Measurements from ENCODE around the gene GALC.

The GALC gene

GRCh38 chr14:87935081-87935828, 57.7 kb downstream of the GALC start:
- Histone ChIP-seq H3K27ac (ENCODE audit: low read depth, low read length) (no peak overlapping the region), H3K4me1 (ENCODE audit: control insufficient read depth in 1 of 2, insufficient read depth in 2 of 2, low read length in 2 of 2) (peaks cover 0 to 4% of the 10 kb centered on the region in 2 donors), H3K9ac (ENCODE audit: low read depth in 1 of 2, low read length in 2 of 2) (no peak overlapping the region), H3K9me3 (ENCODE audit: control insufficient read depth in 1 of 2, low read length in 2 of 2) (no peaks in the 10 kb centered on the region), H3K4me3 (ENCODE audit: low read depth in 1 of 2, low read length in 2 of 2) (no peak overlapping the region), H3K36me3 (ENCODE audit: control insufficient read depth in 1 of 2, insufficient read depth in 2 of 2, low read length in 2 of 2) (peaks cover 4 to 35% of the 10 kb centered on the region in 2 donors), H3K27me3 (ENCODE audit: control insufficient read depth in 1 of 2, insufficient read depth in 2 of 2, low read length in 2 of 2) (no peaks in the 10 kb centered on the region)

GRCh38 chr14:87934185-87934584, 58.8 kb downstream of the GALC start:
- H3K36me3 ChIP-seq (ENCODE audit: control insufficient read depth in 1 of 2, insufficient read depth in 2 of 2, low read length in 2 of 2) = peaks cover 4 to 27% of the 10 kb centered on the region in 2 donors
- no peak overlapping the region for H3K9ac ChIP-seq (ENCODE audit: low read depth in 1 of 2, low read length in 2 of 2)
- no peaks in the 10 kb centered on the region for H3K9me3 ChIP-seq (ENCODE audit: control insufficient read depth in 1 of 2, low read length in 2 of 2)
- no peak overlapping the region for H3K4me3 ChIP-seq (ENCODE audit: low read depth in 1 of 2, low read length in 2 of 2)
- H3K27ac ChIP-seq (ENCODE audit: low read depth, low read length) = no peak overlapping the region
- H3K27me3 ChIP-seq (ENCODE audit: control insufficient read depth in 1 of 2, insufficient read depth in 2 of 2, low read length in 2 of 2) = no peaks in the 10 kb centered on the region
- H3K4me1 ChIP-seq (ENCODE audit: control insufficient read depth in 1 of 2, insufficient read depth in 2 of 2, low read length in 2 of 2) = peaks cover 0 to 4% of the 10 kb centered on the region in 2 donors

- Histone ChIP-seq H3K9ac (ENCODE audit: low read depth in 1 of 2, low read length in 2 of 2) (no peak overlapping the region), H3K27ac (ENCODE audit: low read depth, low read length) (no peak overlapping the region), H3K4me1 (ENCODE audit: control insufficient read depth in 1 of 2, insufficient read depth in 2 of 2, low read length in 2 of 2) (no peaks in the 10 kb centered on the region), H3K27me3 (ENCODE audit: control insufficient read depth in 1 of 2, insufficient read depth in 2 of 2, low read length in 2 of 2) (no peaks in the 10 kb centered on the region), H3K36me3 (ENCODE audit: control insufficient read depth in 1 of 2, insufficient read depth in 2 of 2, low read length in 2 of 2) (no peaks in the 10 kb centered on the region), H3K9me3 (ENCODE audit: control insufficient read depth in 1 of 2, low read length in 2 of 2) (peaks cover 0 to 4% of the 10 kb centered on the region in 2 donors), H3K4me3 (ENCODE audit: low read depth in 1 of 2, low read length in 2 of 2) (no peak overlapping the region)
Measured at GRCh38 chr14:87916886-87917275, 76.1 kb downstream of the GALC start.

GRCh38 chr14:87916103-87916885, 76.7 kb downstream of the GALC start:
- no peaks in the 10 kb centered on the region for H3K4me1 ChIP-seq (ENCODE audit: control insufficient read depth in 1 of 2, insufficient read depth in 2 of 2, low read length in 2 of 2)
- H3K36me3 ChIP-seq (ENCODE audit: control insufficient read depth in 1 of 2, insufficient read depth in 2 of 2, low read length in 2 of 2) = no peaks in the 10 kb centered on the region
- no peaks in the 10 kb centered on the region for H3K27me3 ChIP-seq (ENCODE audit: control insufficient read depth in 1 of 2, insufficient read depth in 2 of 2, low read length in 2 of 2)
- no peak overlapping the region for H3K27ac ChIP-seq (ENCODE audit: low read depth, low read length)
- no peak overlapping the region for H3K9ac ChIP-seq (ENCODE audit: low read depth in 1 of 2, low read length in 2 of 2)
- H3K9me3 ChIP-seq (ENCODE audit: control insufficient read depth in 1 of 2, low read length in 2 of 2) = peaks cover 0 to 4% of the 10 kb centered on the region in 2 donors
- H3K4me3 ChIP-seq (ENCODE audit: low read depth in 1 of 2, low read length in 2 of 2) = no peak overlapping the region

GRCh38 chr14:87908550-87908949, 84.4 kb downstream of the GALC start:
- H3K4me1 ChIP-seq (ENCODE audit: control insufficient read depth in 1 of 2, insufficient read depth in 2 of 2, low read length in 2 of 2) = no peaks in the 10 kb centered on the region
- H3K27ac ChIP-seq (ENCODE audit: low read depth, low read length) = no peak overlapping the region
- no peak overlapping the region for H3K9ac ChIP-seq (ENCODE audit: low read depth in 1 of 2, low read length in 2 of 2)
- peaks cover 0 to 6% of the 10 kb centered on the region in 2 donors for H3K9me3 ChIP-seq (ENCODE audit: control insufficient read depth in 1 of 2, low read length in 2 of 2)
- no peaks in the 10 kb centered on the region for H3K27me3 ChIP-seq (ENCODE audit: control insufficient read depth in 1 of 2, insufficient read depth in 2 of 2, low read length in 2 of 2)
- H3K36me3 ChIP-seq (ENCODE audit: control insufficient read depth in 1 of 2, insufficient read depth in 2 of 2, low read length in 2 of 2) = no peaks in the 10 kb centered on the region
- H3K4me3 ChIP-seq (ENCODE audit: low read depth in 1 of 2, low read length in 2 of 2) = no peak overlapping the region

DNA sequence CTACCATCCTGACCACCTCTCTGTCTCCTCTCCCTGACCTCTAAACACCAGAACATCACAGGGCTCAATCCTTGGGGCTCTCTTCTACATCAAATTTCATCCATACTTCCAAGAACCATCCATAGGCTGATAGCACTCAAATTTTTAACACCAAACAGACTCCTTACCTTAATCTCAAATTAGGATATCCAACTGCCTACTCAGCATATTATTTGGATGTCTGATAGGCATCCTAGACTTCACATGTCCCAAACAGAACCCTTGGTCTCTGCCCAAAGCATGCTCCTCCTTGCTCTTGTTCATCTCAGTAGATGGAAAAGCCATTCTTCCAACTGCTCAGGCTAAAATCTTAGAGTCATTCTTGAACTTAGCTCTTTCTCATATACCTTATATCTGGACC, 91.3 kb downstream of the GALC start:
- Histone ChIP-seq H3K27me3 (ENCODE audit: control insufficient read depth in 1 of 2, insufficient read depth in 2 of 2, low read length in 2 of 2) (peaks cover 0 to 3% of the 10 kb centered on the region in 2 donors), H3K36me3 (ENCODE audit: control insufficient read depth in 1 of 2, insufficient read depth in 2 of 2, low read length in 2 of 2) (no peaks in the 10 kb centered on the region), H3K9me3 (ENCODE audit: control insufficient read depth in 1 of 2, low read length in 2 of 2) (no peaks in the 10 kb centered on the region), H3K27ac (ENCODE audit: low read depth, low read length) (no peak overlapping the region), H3K4me1 (ENCODE audit: control insufficient read depth in 1 of 2, insufficient read depth in 2 of 2, low read length in 2 of 2) (no peaks in the 10 kb centered on the region), H3K4me3 (ENCODE audit: low read depth in 1 of 2, low read length in 2 of 2) (no peak overlapping the region), H3K9ac (ENCODE audit: low read depth in 1 of 2, low read length in 2 of 2) (no peak overlapping the region)

- H3K4me3 ChIP-seq (ENCODE audit: low read depth in 1 of 2, low read length in 2 of 2) = no peak overlapping the region
- no peaks in the 10 kb centered on the region for H3K36me3 ChIP-seq (ENCODE audit: control insufficient read depth in 1 of 2, insufficient read depth in 2 of 2, low read length in 2 of 2)
- peaks cover 0 to 3% of the 10 kb centered on the region in 2 donors for H3K27me3 ChIP-seq (ENCODE audit: control insufficient read depth in 1 of 2, insufficient read depth in 2 of 2, low read length in 2 of 2)
- H3K9me3 ChIP-seq (ENCODE audit: control insufficient read depth in 1 of 2, low read length in 2 of 2) = no peaks in the 10 kb centered on the region
- no peak overlapping the region for H3K27ac ChIP-seq (ENCODE audit: low read depth, low read length)
- no peaks in the 10 kb centered on the region for H3K4me1 ChIP-seq (ENCODE audit: control insufficient read depth in 1 of 2, insufficient read depth in 2 of 2, low read length in 2 of 2)
- no peak overlapping the region for H3K9ac ChIP-seq (ENCODE audit: low read depth in 1 of 2, low read length in 2 of 2)
Measured at GRCh38 chr14:87901236-87901635, 91.7 kb downstream of the GALC start.

GRCh38 chr14:87899228-87899627, 93.8 kb downstream of the GALC start:
- Histone ChIP-seq H3K4me1 (ENCODE audit: control insufficient read depth in 1 of 2, insufficient read depth in 2 of 2, low read length in 2 of 2) (no peaks in the 10 kb centered on the region), H3K36me3 (ENCODE audit: control insufficient read depth in 1 of 2, insufficient read depth in 2 of 2, low read length in 2 of 2) (no peaks in the 10 kb centered on the region), H3K9me3 (ENCODE audit: control insufficient read depth in 1 of 2, low read length in 2 of 2) (no peaks in the 10 kb centered on the region), H3K27me3 (ENCODE audit: control insufficient read depth in 1 of 2, insufficient read depth in 2 of 2, low read length in 2 of 2) (peaks cover 0 to 3% of the 10 kb centered on the region in 2 donors), H3K4me3 (ENCODE audit: low read depth in 1 of 2, low read length in 2 of 2) (no peak overlapping the region), H3K9ac (ENCODE audit: low read depth in 1 of 2, low read length in 2 of 2) (no peak overlapping the region), H3K27ac (ENCODE audit: low read depth, low read length) (no peak overlapping the region)

DNA sequence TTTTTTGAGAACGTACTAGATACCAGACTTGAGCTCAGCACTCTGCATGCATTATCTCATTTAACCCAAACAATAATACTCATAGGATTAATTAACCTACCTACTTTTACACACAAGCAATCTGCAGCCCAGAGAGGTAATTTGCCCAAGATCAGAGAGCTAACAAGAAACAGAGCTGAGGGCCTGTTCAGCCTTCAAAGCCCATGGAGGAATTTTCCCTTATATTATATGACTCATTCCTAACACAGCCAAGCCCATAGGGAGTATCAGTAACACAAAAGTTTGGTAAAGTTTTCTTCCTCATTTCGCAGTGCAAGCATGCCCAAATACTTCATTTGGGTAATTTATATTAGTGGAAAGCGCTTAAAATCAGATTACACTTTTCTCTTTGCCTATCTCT, 94.7 kb downstream of the GALC start:
- Histone ChIP-seq H3K4me3 (ENCODE audit: low read depth in 1 of 2, low read length in 2 of 2) (no peak overlapping the region), H3K4me1 (ENCODE audit: control insufficient read depth in 1 of 2, insufficient read depth in 2 of 2, low read length in 2 of 2) (no peaks in the 10 kb centered on the region)

More for the DNA sequence above, 94.7 kb downstream of the GALC start:
- Histone ChIP-seq H3K27ac (ENCODE audit: low read depth, low read length) (no peak overlapping the region), H3K9ac (ENCODE audit: low read depth in 1 of 2, low read length in 2 of 2) (no peak overlapping the region), H3K9me3 (ENCODE audit: control insufficient read depth in 1 of 2, low read length in 2 of 2) (no peaks in the 10 kb centered on the region), H3K36me3 (ENCODE audit: control insufficient read depth in 1 of 2, insufficient read depth in 2 of 2, low read length in 2 of 2) (no peaks in the 10 kb centered on the region), H3K27me3 (ENCODE audit: control insufficient read depth in 1 of 2, insufficient read depth in 2 of 2, low read length in 2 of 2) (peaks cover 0 to 3% of the 10 kb centered on the region in 2 donors)

Data from duodenal mucosa (tissue), 2 donors.